ENCODE data around the gene SCARB2.

DNA sequence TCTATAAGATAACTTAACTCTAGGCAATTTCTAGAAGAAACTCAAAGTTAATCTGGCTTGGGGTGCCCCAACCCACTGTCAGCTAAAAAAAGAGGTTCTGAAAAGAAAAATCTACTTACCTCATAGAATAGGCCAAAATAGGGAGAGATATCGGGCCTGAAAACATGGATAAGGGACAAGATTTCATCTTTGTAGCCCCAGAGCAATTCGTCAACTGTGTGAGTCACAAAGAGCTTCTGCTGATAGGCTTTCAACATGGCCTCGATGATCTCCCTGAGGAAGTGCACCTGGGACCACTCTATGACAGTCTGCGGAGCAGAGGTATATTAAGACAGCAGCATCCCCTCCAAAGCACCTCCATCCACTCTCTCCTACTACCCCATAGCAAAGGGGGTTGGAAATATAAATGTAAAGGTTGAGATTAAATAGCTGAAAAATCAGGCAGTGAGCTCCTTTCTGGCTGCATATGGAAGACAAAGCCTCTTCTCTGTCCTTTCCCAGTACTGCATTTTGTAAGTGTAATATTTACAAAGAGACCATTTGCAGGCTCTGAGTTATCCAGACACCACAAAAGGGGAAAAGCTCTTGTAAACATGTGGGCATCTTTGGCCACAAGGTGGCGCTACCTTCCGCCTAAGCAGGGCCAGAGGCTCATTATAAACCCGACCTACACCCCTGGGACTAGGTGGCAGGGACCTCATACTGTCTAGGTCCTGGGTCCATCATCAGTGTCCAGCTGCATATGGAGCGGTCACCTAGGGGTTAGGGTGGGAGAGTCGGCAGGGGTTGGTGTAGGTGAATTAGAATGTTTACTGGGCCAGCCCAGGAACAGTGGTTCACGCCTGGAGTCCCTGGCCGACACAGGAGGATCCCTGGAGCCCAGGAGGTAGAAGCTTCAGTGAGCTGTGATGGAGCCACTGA is 34.0 kb downstream of the SCARB2 start:
- TF ChIP-seq, protein P1, sequence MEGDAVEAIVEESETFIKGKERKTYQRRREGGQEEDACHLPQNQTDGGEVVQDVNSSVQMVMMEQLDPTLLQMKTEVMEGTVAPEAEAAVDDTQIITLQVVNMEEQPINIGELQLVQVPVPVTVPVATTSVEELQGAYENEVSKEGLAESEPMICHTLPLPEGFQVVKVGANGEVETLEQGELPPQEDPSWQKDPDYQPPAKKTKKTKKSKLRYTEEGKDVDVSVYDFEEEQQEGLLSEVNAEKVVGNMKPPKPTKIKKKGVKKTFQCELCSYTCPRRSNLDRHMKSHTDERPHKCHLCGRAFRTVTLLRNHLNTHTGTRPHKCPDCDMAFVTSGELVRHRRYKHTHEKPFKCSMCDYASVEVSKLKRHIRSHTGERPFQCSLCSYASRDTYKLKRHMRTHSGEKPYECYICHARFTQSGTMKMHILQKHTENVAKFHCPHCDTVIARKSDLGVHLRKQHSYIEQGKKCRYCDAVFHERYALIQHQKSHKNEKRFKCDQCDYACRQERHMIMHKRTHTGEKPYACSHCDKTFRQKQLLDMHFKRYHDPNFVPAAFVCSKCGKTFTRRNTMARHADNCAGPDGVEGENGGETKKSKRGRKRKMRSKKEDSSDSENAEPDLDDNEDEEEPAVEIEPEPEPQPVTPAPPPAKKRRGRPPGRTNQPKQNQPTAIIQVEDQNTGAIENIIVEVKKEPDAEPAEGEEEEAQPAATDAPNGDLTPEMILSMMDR (conservative IDR thresholded peaks at IDR 0.05; ENCODE audit: low read depth, low read length): peak; percentile 89
- no peak for TF ChIP-seq POLR2A (IDR thresholded peaks at IDR 0.05; ENCODE audit: low read depth, low read length)
- TF ChIP-seq RAD21 (IDR thresholded peaks at IDR 0.05; ENCODE audit: low read length): peak; percentile 93
- TF ChIP-seq RCOR1 (IDR thresholded peaks at IDR 0.05; ENCODE audit: insufficient replicate concordance, low read length): no peak
- TF ChIP-seq CHD1 (IDR thresholded peaks at IDR 0.05; ENCODE audit: low read depth, low read length): no peak
- TF ChIP-seq USF2 (IDR thresholded peaks at IDR 0.05; ENCODE audit: low read depth, low read length): no peak
- TF ChIP-seq NFE2L2 (IDR thresholded peaks at IDR 0.05; ENCODE audit: low read depth, low read length): no peak
- TF ChIP-seq MAFK (IDR thresholded peaks at IDR 0.05; ENCODE audit: low read depth, low read length): no peak
- no peak for TF ChIP-seq CEBPB (IDR thresholded peaks at IDR 0.05; ENCODE audit: low read depth, low read length)
- TF ChIP-seq BHLHE40 (IDR thresholded peaks at IDR 0.05; ENCODE audit: low read depth, low read length): no peak
